Stimulated activated CD4-positive, alpha-beta T cell treated with anti-CD3 and anti-CD28 coated beads, Interleukin-1b, Interleukin-23, amount 100 ng/mL, for 4 hours (primary cell): Measurements from ENCODE around the gene ZNF879.

Source experiments
- DNase-seq, 2 donors: peaks; one replicate each; pipeline ENCODE4 v3.0.0-alpha.2; 2020; ENCODE audit warnings: low read depth in 2 of 2

Gene ZNF879

DNA sequence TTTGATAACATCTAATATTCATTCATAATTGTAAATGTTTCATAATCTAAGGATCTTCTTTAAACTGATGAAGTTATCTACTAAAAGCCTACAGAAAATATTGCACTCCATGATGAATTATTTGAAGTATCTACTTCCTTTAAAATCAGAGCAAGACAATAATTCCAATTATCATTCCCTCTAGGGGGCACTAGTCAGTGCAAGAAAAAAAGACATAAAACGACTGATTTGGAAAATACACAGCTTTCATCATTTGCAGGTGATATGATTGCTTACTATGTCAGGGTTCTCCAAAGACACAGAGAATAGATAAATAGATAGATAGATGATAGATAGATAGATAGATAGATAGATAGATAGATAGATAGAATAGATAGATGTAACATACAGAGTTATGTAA lies 14.9 kb upstream of the ZNF879 start:
- no peak for DNase-seq

DNA sequence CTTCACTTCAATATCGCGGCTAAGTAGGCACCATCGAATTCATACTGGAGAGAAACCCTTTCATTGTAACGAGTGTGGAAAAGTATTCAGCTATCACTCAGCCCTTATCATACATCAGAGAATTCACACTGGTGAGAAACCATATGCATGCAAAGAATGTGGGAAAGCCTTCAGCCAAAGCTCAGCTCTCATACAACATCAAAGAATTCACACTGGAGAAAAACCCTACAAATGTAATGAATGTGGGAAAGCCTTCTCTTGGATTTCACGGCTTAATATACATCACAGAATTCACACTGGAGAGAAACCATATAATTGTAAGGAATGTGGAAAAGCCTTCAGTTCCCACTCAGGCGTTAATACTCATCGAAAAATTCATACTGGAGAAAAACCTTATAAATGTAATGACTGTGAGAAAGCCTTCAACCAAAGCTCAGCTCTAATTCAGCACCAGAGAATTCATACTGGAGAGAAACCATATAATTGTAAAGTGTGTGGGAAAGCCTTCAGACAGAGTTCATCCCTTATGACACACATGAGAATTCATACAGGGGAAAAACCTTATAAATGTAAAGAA lies 9.5 kb downstream of the ZNF879 start:
- no peak for DNase-seq

DNA sequence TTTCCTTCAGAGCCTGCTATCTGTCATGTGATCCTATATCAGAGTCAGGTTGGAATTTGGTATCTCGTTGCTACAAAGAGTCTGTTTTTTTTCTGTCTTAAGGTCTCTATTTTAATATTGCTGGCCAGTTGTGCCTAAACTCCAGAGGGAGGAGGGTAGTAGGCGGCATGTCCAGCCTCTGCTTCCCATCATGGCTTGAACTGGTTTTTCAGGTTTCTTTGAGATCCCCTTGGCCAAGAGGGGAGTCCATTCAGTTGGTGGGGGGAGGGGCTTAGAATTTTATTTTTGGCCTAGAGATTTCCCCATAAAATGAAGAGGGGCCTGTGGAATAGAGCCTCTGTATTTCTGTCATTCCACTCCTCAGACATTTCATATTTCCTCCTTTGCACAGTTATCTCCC lies 21.2 kb downstream of the ZNF879 start:
- DNase-seq = no peak

DNA sequence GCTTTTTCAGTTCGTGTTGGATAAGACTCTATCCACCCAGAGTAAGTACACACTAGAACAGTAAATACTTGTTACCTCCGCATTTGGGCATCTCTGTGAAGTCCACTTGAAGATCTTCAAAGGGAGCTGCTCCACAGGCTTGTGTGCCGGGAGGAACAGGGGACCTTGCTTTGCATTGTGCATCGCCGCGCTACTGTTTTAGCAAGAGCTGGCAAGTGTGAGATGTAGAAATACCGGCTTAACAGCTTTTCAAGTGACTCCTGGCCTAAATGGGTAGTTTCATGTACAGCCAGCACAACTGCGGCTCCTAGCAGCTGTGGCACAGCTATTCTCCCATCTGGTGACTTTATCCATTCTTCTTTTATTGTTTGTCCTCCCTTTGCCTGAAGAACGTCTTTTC lies 28.2 kb downstream of the ZNF879 start:
- DNase-seq = no peak

DNA sequence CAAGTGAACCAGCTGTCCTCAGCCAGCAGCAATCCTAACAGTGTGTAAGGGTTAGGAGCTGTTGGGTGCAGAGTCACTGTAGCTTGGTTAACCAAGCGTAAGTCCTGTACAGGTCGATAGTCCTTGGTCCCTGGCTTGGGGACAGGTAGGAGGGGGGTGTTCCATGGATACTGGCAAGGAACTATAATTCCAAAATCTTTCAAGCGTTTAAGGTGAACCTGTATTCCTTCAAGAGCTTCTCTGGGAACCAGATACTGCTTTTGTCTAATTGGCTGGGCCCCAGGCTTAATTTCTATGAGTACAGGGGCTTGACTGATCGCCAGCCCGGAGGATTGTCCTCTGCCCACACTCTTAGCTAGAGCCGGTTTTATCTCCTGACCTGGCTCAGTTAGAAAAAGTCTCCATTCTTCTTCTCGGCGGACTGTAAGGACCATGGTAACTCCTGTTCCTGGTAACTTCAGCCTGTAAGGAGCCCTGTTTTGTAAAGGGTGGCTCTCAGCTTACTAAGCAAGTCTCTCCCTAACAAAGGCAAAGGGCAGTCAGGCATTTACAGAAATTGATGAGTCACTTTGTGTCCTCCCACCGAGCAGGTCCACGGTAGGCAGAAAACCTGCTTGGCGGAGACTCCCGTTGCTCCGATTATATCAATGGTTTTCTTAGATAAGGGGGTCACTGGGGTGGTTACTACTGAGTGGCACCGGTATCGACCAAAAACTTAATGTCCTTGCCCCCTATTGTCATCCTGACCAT lies 30.6 kb downstream of the ZNF879 start:
- DNase-seq = no peak

DNA sequence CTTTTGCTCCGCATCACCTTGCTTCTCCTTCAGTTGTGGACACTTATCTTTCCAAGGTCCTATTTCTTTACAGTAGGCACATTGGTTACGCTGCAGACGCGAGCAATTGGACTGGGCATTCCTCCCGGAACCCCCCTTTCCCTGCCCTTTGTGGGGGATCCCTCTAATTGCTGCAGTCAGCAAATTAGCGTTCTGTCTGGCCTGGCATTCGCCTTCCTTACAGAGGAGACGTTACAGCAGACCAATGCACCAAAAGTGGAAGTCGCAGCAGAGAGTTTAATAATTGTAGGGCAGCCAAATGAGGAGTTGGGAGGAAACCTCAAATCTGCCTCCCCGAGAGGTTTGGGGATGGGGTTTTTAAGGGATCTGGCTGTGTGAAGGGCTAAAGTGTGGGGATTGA lies 31.3 kb downstream of the ZNF879 start:
- no peak for DNase-seq

DNA sequence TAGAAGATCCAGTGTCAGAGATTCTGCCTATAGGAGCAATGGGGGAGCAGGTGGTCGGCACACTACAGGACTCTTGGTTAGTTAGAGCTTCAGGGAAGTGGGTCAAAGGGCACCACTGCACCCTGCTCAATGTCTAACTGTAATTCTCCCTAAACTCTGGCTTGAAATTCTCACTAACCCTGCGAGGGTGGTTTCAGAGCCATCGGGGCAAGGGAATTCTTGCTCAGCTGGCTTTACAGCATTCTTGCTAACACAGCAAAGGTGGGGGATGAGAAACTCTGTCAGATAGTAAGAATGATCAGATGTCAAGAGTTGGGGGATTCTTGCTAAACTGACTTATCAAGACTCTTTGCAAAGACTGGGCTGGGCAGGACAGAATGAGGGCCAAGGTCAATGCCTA lies 31.8 kb downstream of the ZNF879 start:
- DNase-seq = no peak

DNA sequence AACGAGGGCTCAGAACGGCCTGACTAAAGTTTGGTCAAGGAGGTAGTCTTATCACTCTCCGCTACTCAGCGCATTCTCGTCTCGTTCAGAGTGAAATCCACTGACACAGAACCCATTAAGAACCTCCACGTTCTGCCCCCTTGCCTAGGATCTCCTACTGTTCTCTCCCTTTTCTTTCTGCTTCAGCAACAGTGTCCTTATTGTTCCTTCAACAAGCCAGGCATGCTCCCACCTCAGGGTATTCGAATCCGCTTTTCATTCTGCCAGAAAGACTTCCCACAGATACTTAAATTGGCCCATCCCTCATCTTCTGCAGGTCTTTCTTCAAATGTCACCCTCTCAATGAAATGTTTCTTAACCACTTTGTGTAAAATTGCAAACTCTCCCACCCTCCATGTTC lies 32.2 kb downstream of the ZNF879 start:
- DNase-seq = no peak

DNA sequence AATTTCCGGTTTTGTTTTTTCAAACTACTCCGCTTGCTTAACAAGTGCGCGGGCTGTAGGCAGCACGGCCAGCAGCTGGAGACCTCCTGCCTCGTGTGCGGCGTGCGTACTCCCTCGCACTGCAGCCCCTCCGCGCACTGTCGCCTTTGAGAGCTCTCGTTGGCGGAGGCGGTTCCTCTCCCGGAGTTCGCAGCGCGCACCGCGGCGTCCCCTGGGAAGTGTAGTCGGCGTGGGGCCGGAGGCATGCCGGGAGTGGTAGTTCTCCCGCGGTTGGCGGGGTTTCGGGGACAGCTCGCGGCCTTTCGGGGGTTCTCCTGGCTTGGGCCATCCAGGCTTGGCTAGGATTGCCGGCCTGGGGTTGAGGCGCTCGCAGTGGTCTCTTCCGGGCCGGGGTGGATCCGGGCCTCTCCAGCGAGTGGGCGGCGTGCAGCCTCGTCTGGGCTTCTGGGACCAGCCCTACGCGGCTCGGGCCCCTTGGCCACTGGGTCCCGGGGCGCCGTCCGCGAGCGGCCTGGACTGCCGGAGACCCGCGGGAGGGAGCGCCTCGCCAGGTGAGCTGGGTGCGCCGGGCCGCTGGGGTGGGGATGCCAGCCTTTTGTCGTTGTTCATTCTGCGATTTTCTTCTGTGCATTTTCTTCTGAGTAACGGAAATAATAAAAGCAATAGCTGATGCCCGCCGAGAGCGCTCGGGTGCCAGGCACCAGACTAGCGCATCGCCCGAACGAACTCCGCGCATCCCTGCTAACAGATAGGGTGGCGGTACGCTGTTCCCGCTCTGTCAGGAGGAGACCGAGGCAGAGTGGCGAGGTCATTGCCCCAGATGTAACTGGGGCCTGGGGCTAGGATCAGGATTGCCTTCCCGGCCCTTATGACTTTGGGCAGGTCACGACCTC lies 36.8 kb downstream of the ZNF879 start, which contains the start of gene ZNF354C:
ZNF354C (plus strand) TSS at position 258 of the 893 bp plus-strand sequence. CDS start 1,696 bp downstream, outside the sequence.
- DNase-seq = peak; percentile 75 to 82

DNA sequence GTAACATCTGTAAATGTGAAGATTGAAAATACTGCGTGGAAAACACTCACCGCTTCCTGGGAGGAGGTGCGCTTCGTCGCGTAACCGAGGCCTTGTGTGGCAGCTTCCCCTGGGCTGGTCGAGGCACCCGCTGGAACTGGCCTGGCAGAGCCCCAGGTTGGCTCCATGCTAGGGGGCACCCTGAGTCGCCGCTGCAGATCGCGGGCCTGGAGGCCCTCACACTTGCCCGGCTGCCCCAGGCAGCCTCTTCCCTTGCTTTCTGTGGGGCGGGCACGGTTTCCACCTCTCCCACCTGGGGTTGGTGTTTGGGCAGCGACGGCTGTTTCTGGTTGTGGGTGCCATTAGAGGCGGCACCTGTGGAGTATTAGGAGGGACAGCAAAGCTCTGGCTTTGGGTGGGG lies 37.4 kb downstream of the ZNF879 start:
- no peak for DNase-seq

DNA sequence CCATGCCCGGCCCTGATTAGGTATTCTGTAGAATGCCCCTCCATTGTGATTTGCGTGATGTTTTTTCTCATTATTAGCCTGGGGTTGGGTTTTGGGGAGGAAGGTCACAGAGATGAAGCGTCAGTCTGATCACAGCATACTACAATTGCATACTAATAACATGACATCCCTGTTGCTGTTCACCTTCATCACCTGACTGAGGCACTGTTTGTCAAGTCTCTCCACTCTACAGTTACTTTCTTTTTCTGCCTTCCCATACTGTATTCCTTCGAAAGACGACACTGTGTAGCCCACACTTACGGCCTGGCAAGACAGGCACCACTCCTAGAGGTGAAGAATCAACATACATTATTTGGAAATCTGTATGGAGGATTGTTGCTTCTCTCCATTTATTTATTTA lies 42.1 kb downstream of the ZNF879 start:
- DNase-seq = no peak

DNA sequence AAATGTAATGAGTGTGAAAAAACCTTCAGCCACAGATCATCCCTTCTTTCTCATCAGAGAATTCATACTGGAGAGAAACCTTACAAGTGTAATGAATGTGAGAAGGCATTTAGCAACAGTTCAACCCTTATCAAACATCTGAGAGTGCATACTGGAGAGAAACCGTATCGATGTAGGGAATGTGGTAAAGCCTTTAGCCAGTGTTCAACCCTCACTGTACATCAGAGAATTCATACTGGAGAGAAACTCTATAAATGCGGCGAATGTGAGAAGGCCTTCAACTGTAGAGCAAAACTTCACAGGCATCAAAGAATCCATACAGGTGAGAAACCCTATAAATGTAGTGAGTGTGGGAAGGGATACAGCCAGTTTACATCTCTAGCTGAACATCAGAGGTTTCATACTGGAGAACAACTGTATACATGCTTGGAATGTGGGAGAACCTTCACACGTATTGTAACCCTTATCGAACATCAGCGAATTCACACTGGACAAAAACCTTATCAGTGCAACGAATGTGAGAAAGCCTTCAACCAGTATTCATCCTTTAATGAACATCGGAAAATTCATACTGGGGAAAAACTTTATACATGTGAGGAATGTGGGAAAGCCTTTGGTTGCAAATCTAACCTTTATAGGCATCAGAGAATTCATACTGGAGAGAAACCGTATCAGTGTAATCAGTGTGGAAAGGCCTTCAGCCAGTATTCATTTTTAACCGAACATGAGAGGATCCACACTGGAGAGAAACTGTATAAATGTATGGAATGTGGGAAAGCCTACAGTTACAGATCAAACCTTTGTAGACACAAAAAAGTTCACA lies 55.8 kb downstream of the ZNF879 start:
- DNase-seq = no peak

DNA sequence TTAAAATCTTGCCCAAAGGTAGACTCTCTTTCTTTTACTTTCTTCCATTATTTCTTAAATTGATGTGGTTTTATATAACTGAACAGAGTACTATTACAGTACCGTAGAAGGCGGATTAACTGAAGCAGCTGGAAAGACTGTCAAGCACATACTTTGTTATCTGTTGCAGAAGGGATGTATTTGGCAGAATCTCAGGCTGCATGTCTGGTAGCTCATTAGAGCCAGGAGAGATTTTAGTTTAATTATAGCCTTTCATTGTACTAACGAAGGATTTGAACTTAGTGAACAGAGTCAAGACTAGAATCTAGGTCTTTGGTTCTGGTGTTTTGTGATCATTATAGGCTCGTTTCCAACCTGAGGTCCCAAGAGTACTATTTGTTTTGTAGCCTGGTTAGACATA lies 57.1 kb downstream of the ZNF879 start:
- no peak for DNase-seq
